ENCODE data around the gene RAD51B.

DNA sequence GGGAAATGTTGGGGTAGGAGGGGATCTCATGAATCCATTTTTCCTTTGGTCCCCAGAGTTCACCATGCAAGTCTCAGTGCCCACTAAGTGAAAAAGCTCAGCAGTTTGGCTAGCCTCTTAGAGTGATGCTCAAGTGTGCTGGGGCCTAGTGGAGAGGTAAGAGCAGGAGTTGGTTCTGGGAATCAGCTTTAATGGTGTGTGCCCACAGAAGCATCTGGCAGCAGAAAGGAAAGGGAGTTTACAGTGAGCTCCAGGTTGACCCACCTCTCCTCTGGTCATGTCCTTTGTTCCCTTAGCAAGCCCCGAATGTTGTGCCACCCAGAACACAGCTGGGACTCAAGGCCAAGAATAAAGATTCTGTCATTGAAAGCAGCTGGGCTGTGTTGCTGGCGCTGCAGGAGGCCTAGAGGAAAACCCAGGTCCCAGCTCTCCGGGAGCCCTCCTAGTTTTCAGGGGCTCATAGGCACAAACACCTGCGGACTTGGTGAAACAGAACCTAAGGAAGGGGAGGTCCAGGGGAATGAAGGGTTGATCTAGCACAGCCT is 652.5 kb downstream of the RAD51B start:
- TF ChIP-seq, protein P1, sequence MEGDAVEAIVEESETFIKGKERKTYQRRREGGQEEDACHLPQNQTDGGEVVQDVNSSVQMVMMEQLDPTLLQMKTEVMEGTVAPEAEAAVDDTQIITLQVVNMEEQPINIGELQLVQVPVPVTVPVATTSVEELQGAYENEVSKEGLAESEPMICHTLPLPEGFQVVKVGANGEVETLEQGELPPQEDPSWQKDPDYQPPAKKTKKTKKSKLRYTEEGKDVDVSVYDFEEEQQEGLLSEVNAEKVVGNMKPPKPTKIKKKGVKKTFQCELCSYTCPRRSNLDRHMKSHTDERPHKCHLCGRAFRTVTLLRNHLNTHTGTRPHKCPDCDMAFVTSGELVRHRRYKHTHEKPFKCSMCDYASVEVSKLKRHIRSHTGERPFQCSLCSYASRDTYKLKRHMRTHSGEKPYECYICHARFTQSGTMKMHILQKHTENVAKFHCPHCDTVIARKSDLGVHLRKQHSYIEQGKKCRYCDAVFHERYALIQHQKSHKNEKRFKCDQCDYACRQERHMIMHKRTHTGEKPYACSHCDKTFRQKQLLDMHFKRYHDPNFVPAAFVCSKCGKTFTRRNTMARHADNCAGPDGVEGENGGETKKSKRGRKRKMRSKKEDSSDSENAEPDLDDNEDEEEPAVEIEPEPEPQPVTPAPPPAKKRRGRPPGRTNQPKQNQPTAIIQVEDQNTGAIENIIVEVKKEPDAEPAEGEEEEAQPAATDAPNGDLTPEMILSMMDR (optimal IDR thresholded peaks at IDR 0.05 in 1 of 3, IDR thresholded peaks at IDR 0.05 in 1 of 3, conservative IDR thresholded peaks at IDR 0.05 in 1 of 3; ENCODE audit: extremely low read depth in 1 of 3, insufficient read depth in 2 of 3, low read length in 3 of 3), result no peak
- no peak for TF ChIP-seq EZH2 (IDR thresholded peaks at IDR 0.05; ENCODE audit: low read length)

Data from keratinocyte (primary cell).